AG04449 (cell line): Measurements from ENCODE around the gene NOS1AP.

ENCODE experiments used
- CTCF ChIA-PET: fragments of 350-600 bp; formaldehyde crosslinking; extraction: SDS; loops from one replicate; lab custom pipeline; 2021; ENCODE audit warnings: antibody characterized with exemption; lab: Yijun Ruan, JAX
- POLR2A ChIA-PET: fragments of 400-600, 350-600 bp; formaldehyde crosslinking; extraction: SDS; loops from one replicate; lab custom pipeline; 2020; ENCODE audit warnings: antibody characterized with exemption, inconsistent platforms; lab: Yijun Ruan, JAX
- DNase-seq: peaks from one replicate; pipeline ENCODE4 v3.0.0-alpha.2; 2010; ENCODE audit warnings: low read depth, low spot score
- H3K4me3 ChIP-seq: 2 replicates; pipeline ENCODE4 v1.5.1; 2011; ENCODE audit warnings: low read depth, mild to moderate bottlenecking, control low read depth, low read length
- TF ChIP-seq, protein P1 (sequence below): IDR thresholded peaks from one replicate; pipeline ENCODE4 v1.5.1; 2011; ENCODE audit warnings: mild to moderate bottlenecking, moderate library complexity, low read length, control low read depth, inconsistent platforms; ENCODE audit not compliant: insufficient read depth; ENCODE audit errors: missing control alignments

The NOS1AP gene

GRCh38 chr1:162223488-162223887 lies 154.0 kb downstream of the NOS1AP start:
- CTCF ChIA-PET: no interaction called here
- TF ChIP-seq, protein P1, sequence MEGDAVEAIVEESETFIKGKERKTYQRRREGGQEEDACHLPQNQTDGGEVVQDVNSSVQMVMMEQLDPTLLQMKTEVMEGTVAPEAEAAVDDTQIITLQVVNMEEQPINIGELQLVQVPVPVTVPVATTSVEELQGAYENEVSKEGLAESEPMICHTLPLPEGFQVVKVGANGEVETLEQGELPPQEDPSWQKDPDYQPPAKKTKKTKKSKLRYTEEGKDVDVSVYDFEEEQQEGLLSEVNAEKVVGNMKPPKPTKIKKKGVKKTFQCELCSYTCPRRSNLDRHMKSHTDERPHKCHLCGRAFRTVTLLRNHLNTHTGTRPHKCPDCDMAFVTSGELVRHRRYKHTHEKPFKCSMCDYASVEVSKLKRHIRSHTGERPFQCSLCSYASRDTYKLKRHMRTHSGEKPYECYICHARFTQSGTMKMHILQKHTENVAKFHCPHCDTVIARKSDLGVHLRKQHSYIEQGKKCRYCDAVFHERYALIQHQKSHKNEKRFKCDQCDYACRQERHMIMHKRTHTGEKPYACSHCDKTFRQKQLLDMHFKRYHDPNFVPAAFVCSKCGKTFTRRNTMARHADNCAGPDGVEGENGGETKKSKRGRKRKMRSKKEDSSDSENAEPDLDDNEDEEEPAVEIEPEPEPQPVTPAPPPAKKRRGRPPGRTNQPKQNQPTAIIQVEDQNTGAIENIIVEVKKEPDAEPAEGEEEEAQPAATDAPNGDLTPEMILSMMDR: no peak
- no peak overlapping the region for H3K4me3 ChIP-seq
- POLR2A ChIA-PET: no interaction called here
- DNase-seq: no peak

DNA sequence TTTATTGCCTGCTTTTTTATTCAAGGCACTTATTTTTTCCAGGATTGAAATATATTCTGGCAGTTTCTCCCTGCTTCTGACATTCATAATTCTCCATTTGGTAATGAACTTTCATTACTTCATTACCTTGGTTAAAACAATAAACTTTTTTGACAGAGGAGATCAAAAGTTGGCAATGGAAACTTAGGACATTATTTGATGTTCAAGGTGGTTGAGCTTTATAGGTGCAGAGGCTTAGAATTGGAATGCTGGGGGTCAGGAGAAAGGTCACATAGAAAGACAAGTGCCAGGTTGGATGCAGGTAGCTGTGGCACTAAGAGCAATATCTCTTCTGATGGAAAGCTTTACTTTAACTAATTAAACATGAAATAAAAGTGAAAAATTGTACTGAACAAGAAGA lies 154.8 kb downstream of the NOS1AP start:
- no peak overlapping the region for H3K4me3 ChIP-seq
- ChIA-PET POLR2A (no interaction called here), CTCF (no interaction called here)
- TF ChIP-seq, protein P1: no peak
- no peak for DNase-seq

- DNase-seq: no peak
- TF ChIP-seq, protein P1: no peak
- H3K4me3 ChIP-seq: no peak overlapping the region
- POLR2A ChIA-PET: no interaction called here
- CTCF ChIA-PET: no interaction called here
Observed at GRCh38 chr1:162228586-162228985, 159.1 kb downstream of the NOS1AP start.

DNA sequence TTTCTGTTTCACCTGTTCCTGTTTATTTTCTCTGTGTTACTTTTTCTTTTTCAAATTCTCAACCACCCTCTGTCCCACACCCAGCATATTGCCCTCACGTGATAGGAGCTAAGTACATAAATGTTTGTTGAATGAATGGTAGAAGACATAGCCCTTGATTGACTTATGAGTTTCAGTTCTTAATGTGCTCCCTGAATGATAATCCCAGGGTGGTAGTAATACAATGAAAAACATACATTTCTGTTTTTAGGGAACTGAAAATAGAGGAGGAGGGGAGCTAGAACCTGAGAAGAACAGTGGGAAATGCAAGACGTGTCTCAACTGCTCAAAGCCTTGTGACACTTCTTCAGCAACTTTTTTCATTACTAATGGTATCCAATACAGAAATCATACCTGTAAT lies 160.1 kb downstream of the NOS1AP start:
- CTCF ChIA-PET: interaction anchor here (0.8 to 1.5 kb wide), 2 partner anchors 10 to 174 kb away, joined by 3 to 4 read pairs; no protein-coding TSS in a partner anchor
- DNase-seq: no peak
- POLR2A ChIA-PET: no interaction called here
- TF ChIP-seq, protein P1: no peak
- no peak overlapping the region for H3K4me3 ChIP-seq

DNA sequence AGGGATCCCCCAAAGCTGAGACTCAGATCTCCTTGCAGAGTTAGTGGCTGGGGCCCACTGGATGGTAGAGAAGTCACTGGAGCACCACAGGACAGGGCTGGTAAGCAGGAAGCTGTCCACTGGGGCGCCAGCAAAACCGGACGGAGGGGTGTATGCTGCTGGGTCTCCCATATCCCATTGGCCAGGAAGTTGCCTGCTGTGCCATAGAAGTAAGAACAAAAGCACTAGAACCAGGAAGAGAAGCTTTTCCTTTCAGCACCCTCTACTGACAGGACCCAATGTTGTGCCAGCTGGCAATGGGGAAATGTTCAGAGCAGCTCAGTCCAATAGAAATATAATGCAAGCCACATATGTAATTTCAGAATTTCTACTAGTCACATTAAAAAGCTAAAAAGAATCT lies 160.6 kb downstream of the NOS1AP start:
- ChIA-PET POLR2A (no interaction called here), CTCF (interaction anchor here (0.8 to 1.5 kb wide), 2 partner anchors 9 to 174 kb away, joined by 3 to 4 read pairs; no protein-coding TSS in a partner anchor)
- DNase-seq: no peak
- TF ChIP-seq, protein P1: no peak
- H3K4me3 ChIP-seq: no peak overlapping the region

- TF ChIP-seq, protein P1: no peak
- DNase-seq: no peak
- ChIA-PET POLR2A (no interaction called here), CTCF (interaction anchor here (1.5 kb wide), 1 partner anchor 174 kb away, joined by 4 read pairs; no protein-coding TSS in a partner anchor)
- no peak overlapping the region for H3K4me3 ChIP-seq
Observed at GRCh38 chr1:162230517-162230916, 161.0 kb downstream of the NOS1AP start.
